Gastrocnemius medialis (tissue), 4 donors: ENCODE results near the gene STC2. TPM values are rescaled to one million over a fixed set of nuclear protein-coding genes. Genes with fewer than 3 reads are reported as not detected.

Experiments
- ATAC-seq, 2 donors: fragments of 150-250 bp; one replicate each; pipeline ENCODE4 v1.9.1; 2016
- DNase-seq, 2 donors: peaks; one replicate each; pipeline ENCODE4 v3.0.0-alpha.2; 2019
- H3K27ac ChIP-seq, 4 donors: fragments of 200-600 bp; sonication (generic); 1 replicate in 1 of 4; 2 replicates in 3 of 4; pipeline ENCODE4 v1.5.1; 2016 to 2018; ENCODE audit warnings: mild to moderate bottlenecking in 2 of 4, moderate library complexity in 1 of 4
- H3K27me3 ChIP-seq, 3 donors: fragments of 200-600 bp; sonication (generic) in 2 of 3; 1 replicate in 1 of 3; 2 replicates in 2 of 3; pipeline versions ENCODE4 v1.5.1 to v1.6.0; 2016 to 2019; ENCODE audit warnings: mild to moderate bottlenecking in 1 of 3, moderate library complexity in 1 of 3
- H3K36me3 ChIP-seq, 2 donors: fragments of 200-600 bp; sonication (generic) in 1 of 2; one replicate each; pipeline ENCODE4 v1.5.1; 2017 to 2018
- H3K4me1 ChIP-seq, 2 donors: fragments of 200-600 bp; sonication (generic) in 1 of 2; one replicate each; pipeline ENCODE4 v1.5.1; 2016 to 2017; ENCODE audit warnings: mild to moderate bottlenecking in 2 of 2
- H3K4me3 ChIP-seq, 4 donors: fragments of 200-600 bp; sonication (generic) in 3 of 4; 1 replicate in 1 of 4; 2 replicates in 3 of 4; pipeline ENCODE4 v1.5.1; 2016 to 2019; ENCODE audit warnings: mild to moderate bottlenecking in 2 of 4
- H3K9me3 ChIP-seq, 3 donors: fragments of 200-600 bp; sonication (generic) in 2 of 3; 1 replicate in 1 of 3; 2 replicates in 2 of 3; pipeline ENCODE4 v1.5.1; 2016 to 2019
- CTCF ChIP-seq, 5 experiments: fragments of 450-650 bp in 3 of 5; fragments of 200-600 bp in 2 of 5; sonication (generic) in 2 of 5; IDR thresholded peaks in 4 of 5; conservative IDR thresholded peaks in 1 of 5; 1 replicate in 4 of 5; 2 replicates in 1 of 5; pipeline ENCODE4 v1.5.1; 2016 to 2019; ENCODE audit warnings: antibody characterized with exemption in 5 of 5, mild to moderate bottlenecking in 3 of 5, moderate library complexity in 3 of 5
- POLR2A ChIP-seq, 2 donors: fragments of 450-650 bp; IDR thresholded peaks; one replicate each; pipeline ENCODE4 v1.6.1; 2017; ENCODE audit warnings: antibody characterized with exemption in 2 of 2, mild to moderate bottlenecking in 2 of 2, moderate library complexity in 2 of 2
- in situ Hi-C, 4 donors: fragments of 200-750 bp; cut with MboI; loops; one replicate each; pipeline versions ENCODE4 v1.15.0 to v1.8.0; 2017; ENCODE audit warnings: low sequenced_read_pairs in 4 of 4
- intact Hi-C: fragments of 100-400 bp; cut with DNase I; formaldehyde crosslinking; loops from one replicate; pipeline ENCODE4 v1.15.1; 2023; ENCODE audit warnings: low total_unique reads
- total RNA-seq, 4 donors: library from RNA; depleted of rRNA; stranded (reverse); fragments of >200 nt; gene quantifications; one replicate each; pipeline versions ENCODE4 v1.1.0 to v1.2.3, GENCODE V29; 2016

The STC2 gene
- total RNA-seq, 4 donors from 2014 or later, result 0.39 to 12.7 (median 4.0) TPM

- in situ Hi-C loops, result loop anchor here in 1 of 4 donors (25.0 kb wide), 2 partner anchors 263 to 663 kb away; partner anchors contain the start of gene C5orf47
Observed at GRCh38 chr5:173324115-173325001, 3.9 kb downstream of the STC2 start.

GRCh38 chr5:173323799-173324114 lies 4.5 kb downstream of the STC2 start:
- ATAC-seq (no peak), DNase-seq (no peak)
- Histone ChIP-seq H3K9me3 (no peaks in the 10 kb centered on the region), H3K27ac (no peak overlapping the region), H3K4me1 (peaks cover 2 to 16% of the 10 kb centered on the region in 2 donors), H3K36me3 (peaks cover 0 to 8% of the 10 kb centered on the region in 2 donors), H3K27me3 (peaks cover 0 to 3% (median 0%) of the 10 kb centered on the region in 3 donors), H3K4me3 (no peak overlapping the region)
- intact Hi-C loops, result loop anchor here (10.0 kb wide), 2 partner anchors 179 to 651 kb away; partner anchors contain the start of gene BNIP1
- TF ChIP-seq CTCF (IDR thresholded peaks at IDR 0.05 in 4 of 5, conservative IDR thresholded peaks at IDR 0.05 in 1 of 5) (no peak), POLR2A (IDR thresholded peaks at IDR 0.05) (no peak)
- in situ Hi-C loops, result loop anchor here in 1 of 4 donors (25.0 kb wide), 2 partner anchors 264 to 664 kb away; partner anchors contain the start of gene C5orf47

More at GRCh38 chr5:173324115-173325001, 3.9 kb downstream of the STC2 start:
- no peak for DNase-seq
- Histone ChIP-seq H3K36me3 (peaks cover 0 to 8% of the 10 kb centered on the region in 2 donors), H3K4me3 (no peak overlapping the region), H3K27me3 (peaks cover 0 to 3% (median 0%) of the 10 kb centered on the region in 3 donors), H3K4me1 (peaks cover 8 to 22% of the 10 kb centered on the region in 2 donors), H3K9me3 (no peaks in the 10 kb centered on the region), H3K27ac (no peak overlapping the region)
- no peak for TF ChIP-seq POLR2A (IDR thresholded peaks at IDR 0.05)
- no peak for TF ChIP-seq CTCF (IDR thresholded peaks at IDR 0.05 in 4 of 5, conservative IDR thresholded peaks at IDR 0.05 in 1 of 5)
- ATAC-seq, result no peak
- intact Hi-C loops, result loop anchor here (10.0 kb wide), 2 partner anchors 180 to 650 kb away; partner anchors contain the start of gene BNIP1

- H3K36me3 ChIP-seq, result peaks cover 0 to 8% of the 10 kb centered on the region in 2 donors
- ATAC-seq (no peak), DNase-seq (no peak)
- in situ Hi-C loops (loop anchor here in 1 of 4 donors (25.0 kb wide), 2 partner anchors 264 to 664 kb away; partner anchors contain the start of gene C5orf47), intact Hi-C loops (loop anchor here (10.0 kb wide), 2 partner anchors 178 to 652 kb away; partner anchors contain the start of gene BNIP1)
- peaks cover 0 to 3% (median 0%) of the 10 kb centered on the region in 3 donors for H3K27me3 ChIP-seq
- H3K4me3 ChIP-seq, result no peak overlapping the region
- no peak overlapping the region for H3K27ac ChIP-seq
- H3K9me3 ChIP-seq, result no peaks in the 10 kb centered on the region
- TF ChIP-seq POLR2A (IDR thresholded peaks at IDR 0.05), result no peak
- TF ChIP-seq CTCF (IDR thresholded peaks at IDR 0.05 in 4 of 5, conservative IDR thresholded peaks at IDR 0.05 in 1 of 5), result no peak
- H3K4me1 ChIP-seq, result peaks cover 0 to 13% of the 10 kb centered on the region in 2 donors
Observed at GRCh38 chr5:173323106-173323798, 5.0 kb downstream of the STC2 start.

DNA sequence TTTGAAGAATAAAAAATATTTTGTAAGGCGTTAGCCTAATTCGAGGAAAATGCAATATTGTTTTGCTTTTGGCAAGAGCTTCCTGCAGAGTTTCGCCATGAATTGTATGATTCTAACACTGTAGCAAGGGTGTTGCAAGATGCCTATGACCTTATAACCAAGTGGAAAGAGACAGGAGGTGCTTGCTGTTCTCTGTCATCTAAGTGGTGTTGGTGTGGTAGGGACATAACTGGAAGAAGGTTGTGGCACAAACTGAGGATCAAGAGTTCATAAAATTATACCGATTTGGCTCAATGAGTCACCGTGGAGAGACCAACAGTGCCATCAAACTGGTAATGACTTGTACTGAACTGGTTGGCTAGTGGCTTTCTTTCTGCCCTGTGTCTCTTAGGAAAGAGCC lies 6.3 kb downstream of the STC2 start:
- DNase-seq (no peak), ATAC-seq (no peak)
- in situ Hi-C loops, result loop anchor here in 1 of 4 donors (25.0 kb wide), 2 partner anchors 265 to 665 kb away; partner anchors contain the start of gene C5orf47
- H3K4me1 ChIP-seq, result peaks cover 0 to under 1% of the 10 kb centered on the region in 2 donors
- peaks cover 0 to 8% of the 10 kb centered on the region in 2 donors for H3K36me3 ChIP-seq
- no peak overlapping the region for H3K4me3 ChIP-seq
- H3K27me3 ChIP-seq, result peaks cover 0 to 3% (median 0%) of the 10 kb centered on the region in 3 donors
- no peak overlapping the region for H3K27ac ChIP-seq
- intact Hi-C loops, result loop anchor here (10.0 kb wide), 2 partner anchors 177 to 653 kb away; partner anchors contain the start of gene BNIP1
- no peaks in the 10 kb centered on the region for H3K9me3 ChIP-seq
- TF ChIP-seq CTCF (IDR thresholded peaks at IDR 0.05 in 4 of 5, conservative IDR thresholded peaks at IDR 0.05 in 1 of 5) (no peak), POLR2A (IDR thresholded peaks at IDR 0.05) (no peak)
